Midbrain (tissue), 1 donor: Measurements from ENCODE around the gene PUDP.
A peak's percentile ranks its signal among the peaks of the same experiment; 100 is the strongest.
"Not testable (repeated sequence)": the region's sequence is repeated elsewhere in the genome, so short reads cannot be mapped to it uniquely, and the experiment has no call there.

ENCODE experiments used
- DNase-seq: peaks from one replicate; lab custom pipeline; 2025; lab: John Stamatoyannopoulos, UW

Gene PUDP

GRCh38 chrX:7109838-7110793 lies 37.8 kb downstream of the PUDP start:
- no peak for DNase-seq

GRCh38 chrX:7109049-7109531 lies 38.9 kb downstream of the PUDP start:
- DNase-seq = peak; percentile 3

- no peak for DNase-seq
These were observed 39.9 kb downstream of the PUDP start for GRCh38 chrX:7108030-7108429.

GRCh38 chrX:7106649-7107048 lies 41.3 kb downstream of the PUDP start:
- no peak for DNase-seq

GRCh38 chrX:7102119-7102518 lies 45.8 kb downstream of the PUDP start:
- no peak for DNase-seq

- no peak for DNase-seq
These were observed 47.9 kb downstream of the PUDP start for GRCh38 chrX:7100022-7100421.

GRCh38 chrX:7095657-7096056 lies 52.3 kb downstream of the PUDP start:
- not testable (repeated sequence) for DNase-seq

GRCh38 chrX:7093305-7093704 lies 54.6 kb downstream of the PUDP start:
- no peak for DNase-seq

- no peak for DNase-seq
These were observed 55.4 kb downstream of the PUDP start for GRCh38 chrX:7092543-7092942.

GRCh38 chrX:7091923-7092322 lies 56.0 kb downstream of the PUDP start:
- DNase-seq = no peak

- no peak for DNase-seq
These were observed 57.3 kb downstream of the PUDP start for GRCh38 chrX:7090641-7091040.

GRCh38 chrX:7088968-7089615 lies 58.9 kb downstream of the PUDP start:
- no peak for DNase-seq

- no peak for DNase-seq
These were observed 61.6 kb downstream of the PUDP start for GRCh38 chrX:7086384-7086783.

GRCh38 chrX:7085879-7086278 lies 62.1 kb downstream of the PUDP start:
- peak; percentile 2 for DNase-seq

GRCh38 chrX:7084841-7085240 lies 63.1 kb downstream of the PUDP start:
- no peak for DNase-seq

GRCh38 chrX:7083468-7084396 lies 64.2 kb downstream of the PUDP start:
- DNase-seq = no peak

- no peak for DNase-seq
These were observed 64.9 kb downstream of the PUDP start for GRCh38 chrX:7083021-7083420.

- DNase-seq = no peak
These were observed 65.4 kb downstream of the PUDP start for GRCh38 chrX:7082556-7082955.

GRCh38 chrX:7077241-7078230 lies 70.4 kb downstream of the PUDP start:
- DNase-seq = no peak

GRCh38 chrX:7076245-7076661 lies 71.7 kb downstream of the PUDP start:
- no peak for DNase-seq

GRCh38 chrX:7074908-7075204 lies 73.1 kb downstream of the PUDP start:
- DNase-seq = no peak
